ENCODE data around the gene CCDC57. TPM values are rescaled to one million over a fixed set of nuclear protein-coding genes. Genes with fewer than 3 reads are reported as not detected.

Gene CCDC57
- total RNA-seq, 2 donors from 2014 or later: 19.4 to 58.1 TPM

DNA sequence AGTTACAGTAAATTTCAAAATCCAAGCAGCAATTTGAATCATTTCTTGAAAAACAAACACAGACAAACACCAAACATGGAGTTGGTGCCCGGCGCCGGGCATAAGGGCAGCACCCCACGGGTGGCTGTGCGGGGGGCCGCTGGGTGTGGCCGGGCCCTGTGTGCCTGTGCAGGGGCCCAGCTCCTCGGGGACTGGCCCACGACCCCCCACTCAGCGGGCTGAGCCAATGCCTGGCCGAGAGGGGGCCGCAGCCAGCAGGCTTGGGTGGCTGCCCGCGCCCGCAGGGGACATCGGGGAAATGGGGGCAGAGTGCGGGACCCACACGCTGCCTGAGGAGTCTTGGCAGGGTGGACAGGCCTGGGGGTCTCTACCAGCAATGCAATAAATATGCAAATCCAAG lies 134.2 kb downstream of the CCDC57 start:
- no peaks in the 10 kb centered on the region for H3K4me1 ChIP-seq (ENCODE audit: control insufficient read depth in 1 of 2, low read depth in 2 of 2)
- peaks cover 35% of the 10 kb centered on the region for H3K36me3 ChIP-seq
- no peaks in the 10 kb centered on the region for H3K9me3 ChIP-seq

DNA sequence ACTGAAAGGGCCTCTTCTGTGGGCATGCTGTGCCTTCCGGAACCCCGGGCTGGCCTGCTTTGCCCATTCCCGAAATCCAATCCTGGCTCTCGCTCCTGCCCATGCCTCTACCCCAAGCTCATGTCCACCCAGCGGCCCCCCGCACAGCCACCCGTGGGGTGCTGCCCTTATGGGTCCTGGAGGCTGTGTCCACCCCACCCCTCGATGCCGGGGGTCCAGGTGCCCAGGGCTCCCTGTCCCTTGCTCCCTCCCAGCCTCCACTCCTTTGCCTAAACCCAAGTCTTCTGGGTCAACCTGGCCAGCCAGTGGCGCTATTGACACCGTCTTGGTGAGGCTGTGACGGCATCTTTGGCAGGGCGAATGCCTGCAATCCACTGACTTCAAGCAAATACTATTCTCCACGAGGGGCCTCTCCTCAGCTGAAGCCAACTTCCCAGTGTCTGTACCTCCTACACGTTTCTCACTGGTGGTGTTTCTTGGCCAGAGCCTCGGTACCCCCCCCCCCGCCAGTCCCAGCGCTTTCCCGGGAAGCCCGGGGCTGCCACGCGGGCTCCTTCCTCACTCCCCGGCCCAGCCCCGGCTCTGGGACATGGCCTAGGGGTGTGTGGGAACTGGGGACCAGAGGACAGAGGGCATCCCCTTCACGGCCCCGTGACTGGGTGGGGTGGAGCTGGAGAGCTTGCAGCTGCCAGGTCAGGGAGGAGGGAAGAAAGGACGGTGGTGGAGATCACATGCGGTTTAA lies 134.9 kb downstream of the CCDC57 start:
- Histone ChIP-seq H3K27me3 (replicated peaks; ENCODE audit: insufficient read depth) (no peaks in the 10 kb centered on the region), H3K36me3 (peaks cover 29% of the 10 kb centered on the region), H3K27ac (no peak overlapping the region), H3K4me1 (ENCODE audit: control insufficient read depth in 1 of 2, low read depth in 2 of 2) (no peaks in the 10 kb centered on the region), H3K4me3 (no peak overlapping the region), H3K9me3 (no peaks in the 10 kb centered on the region)
- ATAC-seq (ENCODE audit: insufficient number of reproducible peaks, low FRiP score, low read depth) (no peak), DNase-seq (ENCODE audit: low spot score) (no peak)
- TF ChIP-seq, protein P1, sequence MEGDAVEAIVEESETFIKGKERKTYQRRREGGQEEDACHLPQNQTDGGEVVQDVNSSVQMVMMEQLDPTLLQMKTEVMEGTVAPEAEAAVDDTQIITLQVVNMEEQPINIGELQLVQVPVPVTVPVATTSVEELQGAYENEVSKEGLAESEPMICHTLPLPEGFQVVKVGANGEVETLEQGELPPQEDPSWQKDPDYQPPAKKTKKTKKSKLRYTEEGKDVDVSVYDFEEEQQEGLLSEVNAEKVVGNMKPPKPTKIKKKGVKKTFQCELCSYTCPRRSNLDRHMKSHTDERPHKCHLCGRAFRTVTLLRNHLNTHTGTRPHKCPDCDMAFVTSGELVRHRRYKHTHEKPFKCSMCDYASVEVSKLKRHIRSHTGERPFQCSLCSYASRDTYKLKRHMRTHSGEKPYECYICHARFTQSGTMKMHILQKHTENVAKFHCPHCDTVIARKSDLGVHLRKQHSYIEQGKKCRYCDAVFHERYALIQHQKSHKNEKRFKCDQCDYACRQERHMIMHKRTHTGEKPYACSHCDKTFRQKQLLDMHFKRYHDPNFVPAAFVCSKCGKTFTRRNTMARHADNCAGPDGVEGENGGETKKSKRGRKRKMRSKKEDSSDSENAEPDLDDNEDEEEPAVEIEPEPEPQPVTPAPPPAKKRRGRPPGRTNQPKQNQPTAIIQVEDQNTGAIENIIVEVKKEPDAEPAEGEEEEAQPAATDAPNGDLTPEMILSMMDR (IDR thresholded peaks at IDR 0.05): no peak

More for the DNA sequence above, 134.2 kb downstream of the CCDC57 start:
- Histone ChIP-seq H3K4me3 (no peak overlapping the region), H3K27me3 (replicated peaks; ENCODE audit: insufficient read depth) (no peaks in the 10 kb centered on the region), H3K27ac (no peak overlapping the region)
- DNase-seq (ENCODE audit: low spot score) (no peak), ATAC-seq (ENCODE audit: insufficient number of reproducible peaks, low FRiP score, low read depth) (no peak)
- TF ChIP-seq, protein P1 (IDR thresholded peaks at IDR 0.05): no peak

DNA sequence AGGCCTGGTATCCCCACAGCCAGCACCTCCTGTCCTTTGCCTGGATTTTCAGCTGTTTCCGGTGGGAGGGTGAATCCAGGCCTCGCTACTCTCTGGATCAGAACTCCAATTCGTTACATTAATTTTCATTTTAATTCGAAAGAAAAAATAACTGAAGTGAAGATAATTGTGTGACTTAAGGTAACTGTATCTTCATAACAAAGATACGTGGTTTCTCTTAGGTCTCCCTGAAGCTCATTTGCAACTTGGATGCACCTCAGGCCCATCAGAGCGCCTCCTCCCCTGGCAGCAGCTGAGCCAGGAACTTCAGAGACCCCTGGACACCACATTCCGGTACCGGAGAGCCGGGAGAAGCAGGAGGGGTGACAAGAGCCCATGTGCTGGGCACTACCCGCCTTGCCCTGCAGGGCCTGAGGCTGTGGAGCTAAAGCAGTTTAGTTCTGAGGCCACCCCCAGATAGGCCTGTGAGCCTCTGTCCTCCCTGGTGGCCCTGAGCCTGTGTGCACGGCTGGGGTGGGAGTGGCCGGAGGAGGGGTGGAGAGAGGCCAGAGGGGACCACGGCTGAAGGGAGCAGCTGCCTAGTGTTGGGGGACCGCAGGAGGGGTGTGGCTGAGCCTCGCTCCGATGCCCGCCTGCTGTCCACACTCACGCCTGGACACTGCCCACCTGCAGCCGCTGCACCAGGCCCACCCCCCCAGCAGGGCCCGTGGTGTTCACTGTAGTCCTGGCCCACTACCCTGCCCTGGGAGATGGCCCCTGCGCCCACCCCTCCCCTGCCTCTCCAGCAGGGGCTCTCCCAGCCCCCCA lies 135.7 kb downstream of the CCDC57 start:
- TF ChIP-seq, protein P1 (IDR thresholded peaks at IDR 0.05): no peak
- Histone ChIP-seq H3K27me3 (replicated peaks; ENCODE audit: insufficient read depth) (no peaks in the 10 kb centered on the region), H3K4me1 (ENCODE audit: control insufficient read depth in 1 of 2, low read depth in 2 of 2) (no peaks in the 10 kb centered on the region), H3K36me3 (peaks cover 23% of the 10 kb centered on the region), H3K4me3 (no peak overlapping the region), H3K27ac (no peak overlapping the region), H3K9me3 (no peaks in the 10 kb centered on the region)
- ATAC-seq (ENCODE audit: insufficient number of reproducible peaks, low FRiP score, low read depth): no peak
- DNase-seq (ENCODE audit: low spot score): no peak

DNA sequence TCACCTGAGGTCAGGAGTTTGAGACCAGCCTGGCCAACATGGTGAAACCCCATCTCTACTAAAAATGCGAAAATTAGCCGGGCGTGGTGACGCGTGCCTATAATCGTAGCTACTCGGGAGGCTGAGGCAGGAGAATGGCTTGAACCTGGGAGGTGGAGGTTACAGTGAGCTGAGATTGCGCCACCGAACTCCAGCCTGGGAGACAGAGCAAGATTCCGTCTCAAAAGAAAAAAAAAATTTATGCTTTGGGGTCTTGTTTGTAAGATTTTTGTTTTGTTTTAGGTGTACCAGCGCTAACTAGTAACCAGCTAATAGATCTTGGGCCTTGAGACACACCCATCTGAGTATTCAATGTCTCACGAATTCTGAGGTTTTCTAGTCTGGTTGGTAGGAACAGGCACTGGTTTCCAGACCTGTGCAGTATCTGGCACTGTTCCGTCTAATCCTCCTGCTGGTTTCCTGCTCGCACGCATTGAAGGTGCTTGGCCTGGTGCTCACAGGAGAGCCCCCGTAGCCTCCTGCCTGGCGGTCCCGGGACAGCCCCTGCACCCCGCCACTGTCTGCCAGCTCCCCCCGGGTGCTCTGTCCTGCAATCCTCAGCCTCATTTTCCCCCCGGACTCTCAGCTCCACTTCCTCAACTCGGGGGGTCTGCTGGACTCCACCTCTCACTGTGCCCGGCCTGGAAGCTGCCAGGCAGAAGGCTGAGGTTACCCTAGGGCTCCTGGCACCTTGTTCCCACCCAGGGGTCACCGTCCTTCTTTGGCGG lies 136.4 kb downstream of the CCDC57 start:
- no peak for DNase-seq (ENCODE audit: low spot score)
- Histone ChIP-seq H3K36me3 (peaks cover 19% of the 10 kb centered on the region), H3K4me3 (no peak overlapping the region), H3K4me1 (ENCODE audit: control insufficient read depth in 1 of 2, low read depth in 2 of 2) (no peaks in the 10 kb centered on the region), H3K27ac (no peak overlapping the region), H3K27me3 (replicated peaks; ENCODE audit: insufficient read depth) (no peaks in the 10 kb centered on the region), H3K9me3 (no peaks in the 10 kb centered on the region)
- no peak for ATAC-seq (ENCODE audit: insufficient number of reproducible peaks, low FRiP score, low read depth)
- TF ChIP-seq, protein P1 (IDR thresholded peaks at IDR 0.05): no peak

DNA sequence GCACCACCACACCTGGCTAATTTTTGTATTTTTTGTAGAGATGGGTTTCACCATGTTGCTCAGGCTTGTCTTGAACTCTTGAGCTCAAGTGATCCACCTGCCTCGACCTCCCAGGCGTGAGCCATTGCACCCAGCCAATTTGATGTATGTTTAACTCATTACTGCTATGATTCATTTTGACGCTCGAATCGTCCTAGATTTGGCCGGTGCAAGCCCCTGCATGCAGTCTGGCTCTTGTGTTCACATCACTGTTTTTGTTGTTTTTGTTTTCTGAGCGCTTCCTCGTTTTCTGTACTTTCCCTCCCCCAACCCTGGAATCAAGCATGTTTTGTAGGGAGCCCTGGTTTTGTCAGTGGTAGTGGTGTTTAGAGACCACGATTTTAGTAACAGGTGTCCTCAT lies 139.2 kb downstream of the CCDC57 start:
- no peaks in the 10 kb centered on the region for H3K9me3 ChIP-seq
- H3K4me1 ChIP-seq (ENCODE audit: control insufficient read depth in 1 of 2, low read depth in 2 of 2): no peaks in the 10 kb centered on the region
- H3K27ac ChIP-seq: no peak overlapping the region
- TF ChIP-seq, protein P1 (IDR thresholded peaks at IDR 0.05): no peak
- ATAC-seq (ENCODE audit: insufficient number of reproducible peaks, low FRiP score, low read depth) (no peak), DNase-seq (ENCODE audit: low spot score) (no peak)
- no peaks in the 10 kb centered on the region for H3K36me3 ChIP-seq
- no peak overlapping the region for H3K4me3 ChIP-seq
- no peaks in the 10 kb centered on the region for H3K27me3 ChIP-seq (replicated peaks; ENCODE audit: insufficient read depth)
